Islet precursor cell (in vitro differentiated cells): ENCODE measurements around the gene INTS12.

Experiments used
- DNase-seq: peaks from one replicate; pipeline ENCODE4 v3.0.0-alpha.2; 2018

Gene INTS12

DNA sequence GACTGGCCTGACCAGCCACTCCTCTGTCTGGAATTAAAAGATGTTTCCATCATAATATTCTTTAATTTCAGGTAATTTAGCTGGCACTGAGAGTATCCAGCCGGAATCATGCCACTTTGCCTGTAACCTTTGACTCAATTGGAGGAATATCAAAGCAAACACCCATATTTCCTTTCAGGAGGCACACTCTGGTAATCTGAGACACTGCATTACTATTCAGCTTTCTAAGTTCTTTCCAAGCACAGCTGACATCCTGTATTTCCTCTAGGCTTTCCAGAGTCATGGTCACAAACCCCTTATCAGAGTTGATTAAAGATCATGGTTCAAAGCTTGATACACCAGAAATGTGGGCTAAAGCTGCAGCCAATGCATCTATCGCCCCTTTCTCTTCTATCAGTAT, 29.3 kb downstream of the INTS12 start:
- no peak for DNase-seq

DNA sequence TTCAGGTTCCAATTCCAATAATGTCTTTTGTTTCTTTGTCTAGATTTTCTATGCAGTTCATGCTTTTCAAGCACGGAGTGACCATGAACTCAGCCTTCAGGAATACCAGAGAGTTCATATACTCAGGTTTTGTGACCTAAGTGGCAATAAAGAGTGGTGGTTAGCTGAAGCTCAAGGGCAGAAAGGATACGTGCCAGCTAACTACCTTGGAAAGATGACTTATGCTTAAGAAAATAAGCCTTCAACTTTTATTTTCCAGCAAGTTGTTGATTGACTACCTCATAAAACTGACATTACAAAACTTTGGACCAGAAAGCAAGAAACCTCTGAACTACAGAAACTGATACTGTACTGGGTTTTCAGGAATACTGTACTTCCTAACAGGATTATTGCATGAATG, 30.8 kb downstream of the INTS12 start:
- no peak for DNase-seq

DNA sequence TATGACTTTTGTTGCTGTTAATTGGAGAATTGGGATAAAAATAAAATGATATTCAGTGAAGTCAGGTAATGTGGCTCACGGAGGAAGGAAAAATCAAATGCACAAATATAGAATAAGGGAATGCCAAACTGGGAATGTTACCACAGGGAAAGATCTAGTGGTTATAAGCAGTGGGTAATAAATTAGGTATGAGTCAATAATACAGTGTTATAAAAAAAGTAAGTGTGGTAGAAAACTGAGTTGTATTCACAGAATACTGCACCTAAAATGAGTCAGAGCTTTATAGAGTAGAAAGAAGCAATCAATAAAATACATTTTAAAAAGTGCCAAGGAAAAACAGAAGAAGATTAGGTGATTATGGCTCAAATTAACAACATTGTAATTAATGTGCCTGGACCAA, 34.5 kb downstream of the INTS12 start:
- no peak for DNase-seq

DNA sequence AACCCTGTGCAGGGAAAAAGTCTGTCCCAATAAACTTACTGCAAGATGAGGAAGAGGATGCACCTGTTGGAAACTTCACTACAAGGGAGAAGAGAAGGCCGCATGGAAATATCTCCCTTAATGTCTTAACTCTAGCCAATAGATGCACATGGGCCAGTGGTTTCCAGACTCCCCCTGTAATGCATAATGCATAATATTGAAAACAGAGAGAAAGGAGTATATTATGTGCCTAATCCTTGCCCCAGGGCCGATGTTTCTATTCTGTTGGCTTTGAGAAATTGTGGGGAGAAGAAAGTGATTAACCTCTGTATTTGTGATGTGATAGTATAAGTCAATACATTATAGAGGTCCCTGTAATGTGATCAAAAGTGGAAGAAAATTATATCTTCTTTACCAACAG, 37.2 kb downstream of the INTS12 start:
- no peak for DNase-seq

DNA sequence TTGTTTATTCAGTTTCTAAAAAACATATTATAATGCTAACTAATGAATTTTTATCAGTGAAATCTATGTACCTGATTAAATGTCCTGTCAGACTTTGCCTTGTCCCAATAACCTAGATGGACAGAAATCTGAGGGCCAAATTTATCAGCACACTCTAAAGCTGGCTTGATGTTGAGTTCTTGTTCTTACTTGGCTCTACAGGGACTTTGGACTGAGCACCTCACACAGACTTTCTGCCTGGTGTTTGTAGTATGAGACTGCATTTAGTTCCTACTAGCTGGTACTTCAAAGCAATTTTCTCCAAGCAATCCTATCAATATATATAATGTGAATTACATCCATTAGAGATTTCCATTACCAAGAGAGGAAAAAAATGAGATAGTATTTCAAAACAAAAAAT, 37.8 kb downstream of the INTS12 start:
- DNase-seq = no peak

- DNase-seq = no peak
These were observed 41.8 kb downstream of the INTS12 start for GRCh38 chr4:105666693-105667092.

DNA sequence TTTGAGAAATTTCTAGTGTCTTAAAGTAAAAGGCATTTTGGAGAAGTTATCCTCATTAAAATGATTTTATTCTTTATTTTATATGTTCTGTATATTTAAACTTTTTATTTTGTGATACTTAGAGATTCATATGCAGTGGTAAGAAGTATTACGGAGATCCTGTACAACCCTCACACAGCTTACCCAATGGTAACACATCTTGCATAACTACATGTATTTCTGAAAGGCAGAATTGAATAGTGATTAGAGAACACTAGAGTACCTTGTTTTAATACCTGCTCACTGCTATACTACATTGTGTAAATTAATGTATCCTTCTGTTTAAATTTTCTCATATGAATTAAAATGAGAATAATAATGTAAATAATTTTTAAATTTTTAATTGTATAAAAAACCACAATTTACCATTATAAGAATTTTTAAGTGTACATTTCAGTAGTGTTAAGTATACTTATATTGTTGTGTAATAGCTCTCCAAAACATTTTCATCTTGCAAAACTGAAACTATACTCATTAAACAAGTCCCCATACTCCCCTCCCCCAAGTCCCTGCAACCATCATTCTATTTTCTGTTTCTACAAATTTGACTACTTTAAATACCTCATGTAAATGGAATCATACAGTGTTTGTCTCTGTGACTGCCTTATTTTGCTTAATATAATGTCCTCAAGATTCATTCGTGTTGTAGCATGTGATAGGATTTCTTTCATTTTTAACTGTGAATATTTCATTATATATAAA, 45.4 kb downstream of the INTS12 start:
- DNase-seq = no peak

DNA sequence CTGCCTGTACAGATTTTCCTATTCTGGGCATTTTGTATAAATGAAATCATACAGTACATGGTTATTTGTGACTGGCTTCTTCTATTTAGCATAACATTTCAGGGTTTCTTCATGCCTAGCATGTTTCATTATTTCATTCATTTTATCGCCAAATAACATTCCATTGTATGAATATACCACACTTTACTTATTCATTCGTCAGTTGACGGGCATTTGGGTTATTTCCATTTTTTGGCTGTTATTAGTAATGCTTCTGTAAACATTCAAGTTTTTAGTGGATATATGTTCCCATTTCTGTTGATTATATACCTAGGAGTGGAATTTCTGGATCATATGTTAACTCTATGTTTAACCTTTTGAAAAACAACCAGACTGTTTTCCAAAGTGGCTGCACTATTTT, 47.5 kb downstream of the INTS12 start:
- DNase-seq = no peak

DNA sequence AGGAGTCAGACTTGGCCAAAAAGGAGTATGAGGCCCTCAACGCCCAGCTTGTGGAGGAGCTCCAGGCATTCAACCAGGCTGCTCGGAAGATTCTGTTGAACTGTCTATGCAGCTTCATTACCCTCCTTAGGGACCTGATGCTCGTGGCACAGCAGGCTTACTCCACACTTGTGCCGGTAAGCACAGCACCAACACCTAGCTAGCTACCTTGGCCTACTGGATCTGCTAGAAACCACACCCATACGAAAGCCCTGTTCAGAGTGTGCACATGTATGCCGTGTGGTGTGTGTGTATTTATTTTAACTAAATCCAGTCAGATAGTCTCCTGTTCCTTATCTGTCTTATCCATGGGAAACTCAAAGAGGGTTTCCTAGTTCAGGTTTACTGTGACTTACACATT, 49.3 kb downstream of the INTS12 start:
- no peak for DNase-seq

GRCh38 chr4:105657117-105657765, 51.2 kb downstream of the INTS12 start:
- no peak for DNase-seq

DNA sequence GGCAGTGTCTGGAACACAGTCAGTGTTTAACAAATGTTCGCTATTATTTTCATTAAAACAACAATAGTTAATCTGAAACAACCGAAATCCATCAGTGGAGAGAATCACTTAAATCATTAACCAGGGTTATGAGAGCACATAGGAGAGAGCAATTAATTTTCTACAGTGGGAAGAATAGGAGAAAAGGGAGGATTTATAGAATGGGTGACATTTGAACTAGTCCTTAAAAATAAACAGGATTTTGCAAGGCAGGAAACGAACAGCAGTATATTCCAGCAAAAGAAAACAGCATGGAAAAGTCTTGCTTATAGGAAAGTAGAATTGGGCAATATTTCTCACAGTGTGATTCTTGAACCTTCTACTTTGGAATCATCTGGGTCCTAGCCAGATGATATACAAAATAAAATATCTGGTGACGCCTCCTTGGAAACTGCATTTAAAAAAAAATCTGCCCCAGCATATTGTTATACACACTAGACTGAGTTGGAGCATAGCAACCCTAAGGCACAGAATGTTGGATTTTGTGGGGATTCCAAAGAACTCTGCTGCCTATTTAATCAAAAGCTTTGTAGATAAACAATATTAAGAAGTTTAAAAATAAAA, 56.1 kb downstream of the INTS12 start:
- DNase-seq = no peak

- DNase-seq = no peak
These were observed 56.6 kb downstream of the INTS12 start for GRCh38 chr4:105651884-105652283.

DNA sequence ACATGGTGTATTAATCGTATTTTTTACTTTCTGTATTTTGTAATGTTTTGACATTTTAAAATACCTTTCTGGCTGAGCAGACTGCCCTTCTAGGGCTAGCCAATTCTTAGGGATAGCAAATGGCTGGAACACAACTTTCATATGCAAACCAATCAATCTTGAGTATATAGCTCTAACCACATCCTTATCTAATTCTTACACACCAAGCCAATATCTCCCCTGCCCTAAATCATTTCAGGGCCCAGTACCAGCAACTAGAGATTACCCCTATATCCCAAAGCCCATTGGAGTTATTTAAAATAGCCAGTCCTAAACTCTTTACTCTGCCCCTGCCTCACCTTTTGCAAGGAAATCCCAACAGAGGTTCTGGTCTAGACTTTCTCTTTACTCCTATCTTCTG, 58.3 kb downstream of the INTS12 start:
- DNase-seq = no peak

DNA sequence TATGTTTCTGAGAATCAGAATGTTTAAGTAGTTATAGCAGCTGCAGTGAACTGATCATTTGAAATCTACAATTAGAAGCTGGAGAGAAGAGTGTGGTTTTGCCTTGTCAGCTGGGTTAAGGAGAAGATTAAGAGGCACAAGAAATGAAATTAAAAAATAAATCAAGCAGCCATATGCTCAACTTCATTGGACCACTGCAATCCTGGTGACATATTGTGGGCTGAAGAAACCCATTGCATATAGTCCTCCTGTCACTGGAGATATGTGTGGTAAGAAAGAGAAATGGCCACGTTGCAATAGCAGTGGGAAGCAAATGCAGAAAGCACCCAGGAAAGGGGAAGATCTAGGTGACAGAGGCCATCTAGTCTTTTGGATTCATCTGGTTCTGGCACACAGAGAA, 63.0 kb downstream of the INTS12 start:
- no peak for DNase-seq

- no peak for DNase-seq
These were observed 64.2 kb downstream of the INTS12 start for GRCh38 chr4:105644257-105644656.

GRCh38 chr4:105641845-105642244, 66.6 kb downstream of the INTS12 start:
- no peak for DNase-seq

DNA sequence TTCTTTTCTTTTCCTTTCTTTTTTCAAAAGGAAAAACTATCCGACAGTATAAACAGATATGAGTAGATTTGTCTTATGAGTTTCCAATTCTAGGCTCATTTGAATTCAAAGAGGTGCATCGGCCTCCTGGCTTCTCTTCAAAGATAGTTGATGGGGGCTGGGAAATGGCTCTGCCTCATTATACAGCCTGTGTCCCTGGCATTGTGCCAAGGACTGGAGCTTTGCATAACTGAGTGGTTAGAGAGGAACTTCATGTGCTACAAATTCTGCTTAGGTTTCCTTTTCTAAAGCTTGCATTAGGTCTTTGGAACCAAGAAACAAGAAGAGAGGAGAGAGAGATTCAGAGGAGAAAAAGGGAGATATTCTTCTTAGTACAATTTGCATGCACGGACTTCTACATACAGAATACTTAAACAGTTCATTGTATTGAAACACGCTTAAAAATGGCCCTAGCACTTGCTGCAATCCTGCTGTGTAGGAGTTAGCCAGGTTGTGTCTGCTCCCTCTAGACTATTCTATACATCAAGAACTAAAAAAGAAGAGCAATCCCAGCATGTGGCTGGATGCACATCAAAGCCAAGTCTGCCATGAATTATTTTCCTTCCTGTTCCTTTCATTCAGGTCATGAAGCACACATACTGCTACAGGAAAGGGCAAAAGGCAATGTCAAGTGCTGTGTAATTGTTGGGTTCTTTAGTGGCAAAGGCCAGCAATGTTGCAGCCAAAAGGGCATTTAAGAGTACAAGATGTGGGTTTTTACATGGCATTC, 70.9 kb downstream of the INTS12 start:
- DNase-seq = no peak

GRCh38 chr4:105634402-105635080, 73.9 kb downstream of the INTS12 start:
- DNase-seq = no peak

GRCh38 chr4:105633241-105633640, 75.2 kb downstream of the INTS12 start:
- DNase-seq = peak; percentile 68
